DND-41 (cell line): ENCODE data around the gene RUNX1.

Experiments used
- CTCF ChIP-seq: IDR thresholded peaks from 2 replicates; pipeline ENCODE4 v1.5.1; 2012; ENCODE audit warnings: borderline replicate concordance, low read length, moderate library complexity, mild to moderate bottlenecking; ENCODE audit not compliant: poor library complexity, severe bottlenecking; ENCODE audit errors: extremely low read depth
- EZH2 ChIP-seq: IDR thresholded peaks from 3 replicates; pipeline ENCODE4 v1.6.1; 2012; ENCODE audit warnings: borderline replicate concordance, low read depth, mild to moderate bottlenecking, moderate library complexity, low read length, inconsistent platforms; ENCODE audit not compliant: severe bottlenecking

DNA sequence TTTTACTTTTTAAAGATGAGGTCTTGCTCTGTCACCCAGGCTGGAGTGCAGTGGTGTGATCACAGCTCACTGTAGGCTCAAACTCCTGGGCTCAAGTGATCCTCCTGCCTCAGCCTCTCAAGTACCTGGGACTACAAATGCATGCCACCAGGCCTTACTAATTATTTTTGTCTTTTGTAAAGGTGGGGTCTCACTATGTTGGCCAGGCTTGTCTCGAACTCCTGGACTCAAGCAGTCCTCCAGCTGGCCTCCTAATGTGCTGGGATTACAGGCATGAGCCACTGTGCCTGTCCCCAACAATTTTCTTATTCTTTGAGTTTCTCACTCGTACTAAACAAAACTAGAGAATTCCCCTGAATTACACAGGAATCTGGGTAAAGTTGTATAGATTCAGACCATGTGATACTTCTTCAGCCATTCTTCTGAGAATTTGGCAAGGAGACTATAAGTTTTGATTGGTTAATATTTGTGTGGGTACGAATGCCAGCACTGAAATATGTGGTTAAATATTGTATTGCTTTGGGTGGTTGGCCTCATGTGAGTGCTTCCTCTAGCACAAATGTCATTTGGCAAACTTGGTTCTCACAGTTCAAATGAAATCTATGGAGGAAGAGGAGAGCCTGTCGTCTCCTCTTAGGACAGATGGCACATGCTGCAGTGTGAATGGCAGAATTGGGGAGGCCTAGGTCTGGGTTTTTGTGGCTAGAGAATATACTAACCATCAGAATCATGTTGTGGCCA lies 104.9 kb downstream of the RUNX1 start:
- TF ChIP-seq EZH2 (no peak), CTCF (no peak)
